HG03439 (cell line): ENCODE results near the gene ADGRA1.
"Not testable (repeated sequence)": the region's sequence is repeated elsewhere in the genome, so short reads cannot be mapped to it uniquely, and the experiment has no call there.

Experiments
- ATAC-seq: cut with Tn5 transposase; IDR thresholded peaks from one replicate; pipeline ENCODE4 v1.9.1; 2021; ENCODE audit warnings: mild to moderate bottlenecking, moderate library complexity; ENCODE audit not compliant: unreplicated experiment

The ADGRA1 gene

DNA sequence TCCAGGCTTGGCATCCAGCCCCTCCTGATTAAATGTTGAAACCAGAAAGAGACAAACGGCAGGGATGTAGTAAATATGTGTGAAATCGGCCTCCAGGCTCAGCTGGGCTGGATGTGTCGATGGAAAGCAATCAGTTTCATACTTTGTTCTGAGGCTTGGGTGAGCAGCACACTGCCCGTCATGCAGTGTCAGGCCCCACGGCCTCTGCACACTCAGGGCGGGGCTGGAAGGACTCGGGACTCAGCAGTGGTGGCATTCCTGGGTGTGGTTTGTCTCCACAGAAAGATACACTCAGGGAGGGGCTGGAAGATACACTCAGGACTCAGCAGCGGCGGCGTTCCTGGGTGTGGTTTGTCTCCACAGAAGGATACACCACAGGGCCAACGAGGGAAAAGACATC, 22.0 kb downstream of the ADGRA1 start:
- no peak for ATAC-seq

DNA sequence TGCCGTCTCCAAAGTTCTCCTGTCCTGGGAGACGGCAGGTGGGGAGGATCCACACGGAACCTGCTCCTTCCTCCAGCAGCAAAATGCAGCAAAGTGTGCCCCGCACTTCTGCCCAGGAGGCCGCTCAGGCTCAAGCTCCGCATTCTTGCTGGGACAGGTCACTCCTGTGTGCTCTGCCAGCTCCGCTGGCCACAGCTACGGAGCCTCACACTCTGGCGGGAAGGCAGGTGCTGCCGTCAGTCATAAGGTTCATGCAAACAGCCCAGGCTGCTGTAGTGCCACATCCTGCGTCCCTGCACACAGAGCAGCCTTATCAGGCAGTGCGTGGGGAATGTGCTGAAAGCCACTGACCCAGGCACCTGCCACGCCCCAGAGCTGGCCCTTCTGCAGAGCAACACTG, 22.4 kb downstream of the ADGRA1 start:
- no peak for ATAC-seq

DNA sequence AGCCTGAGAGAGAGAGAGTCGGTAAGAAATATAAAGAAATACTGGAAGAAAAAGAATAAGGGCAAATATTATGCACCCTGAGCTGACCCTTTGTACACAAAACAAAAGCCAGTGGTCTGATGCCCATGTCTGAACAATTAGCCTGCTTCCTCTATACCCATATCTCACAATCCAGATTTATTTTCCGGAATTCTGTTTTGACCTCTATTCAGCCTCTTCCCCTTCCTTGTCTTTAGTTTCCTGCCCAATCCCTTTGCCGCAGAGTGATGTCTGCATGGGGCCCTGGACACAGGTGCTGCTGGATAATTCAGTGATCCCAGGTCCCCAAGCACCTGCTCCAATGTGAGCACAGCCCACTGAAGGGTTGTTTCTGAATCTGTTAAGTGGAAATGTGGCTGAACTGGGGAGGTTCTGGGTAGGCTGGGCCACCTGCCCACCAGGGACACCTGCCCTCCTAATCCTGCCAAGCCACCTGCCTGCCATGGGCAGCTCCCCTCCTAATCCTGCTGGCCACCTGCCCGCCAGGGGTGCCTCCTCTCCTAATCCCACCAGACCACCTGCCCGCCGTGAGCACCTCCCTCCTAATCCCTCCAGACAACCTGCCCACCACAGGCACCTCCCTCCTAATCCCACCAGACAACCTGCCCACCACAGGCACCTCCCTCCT, 23.0 kb downstream of the ADGRA1 start:
- no peak for ATAC-seq

DNA sequence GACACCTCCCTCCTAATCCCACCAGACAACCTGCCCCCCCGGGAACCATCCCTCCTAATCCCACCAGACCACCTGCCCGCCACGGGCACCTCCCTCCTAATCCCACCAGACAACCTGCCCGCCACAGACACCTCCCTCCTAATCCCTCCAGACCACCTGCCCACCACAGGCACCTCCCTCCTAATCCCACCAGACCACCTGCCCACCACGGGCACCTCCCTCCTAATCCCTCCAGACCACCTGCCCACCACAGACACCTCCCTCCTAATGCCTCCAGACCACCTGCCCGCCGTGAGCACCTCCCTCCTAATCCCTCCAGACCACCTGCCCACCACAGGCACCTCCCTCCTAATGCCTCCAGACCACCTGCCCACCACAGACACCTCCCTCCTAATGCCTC, 23.9 kb downstream of the ADGRA1 start:
- not testable (repeated sequence) for ATAC-seq

DNA sequence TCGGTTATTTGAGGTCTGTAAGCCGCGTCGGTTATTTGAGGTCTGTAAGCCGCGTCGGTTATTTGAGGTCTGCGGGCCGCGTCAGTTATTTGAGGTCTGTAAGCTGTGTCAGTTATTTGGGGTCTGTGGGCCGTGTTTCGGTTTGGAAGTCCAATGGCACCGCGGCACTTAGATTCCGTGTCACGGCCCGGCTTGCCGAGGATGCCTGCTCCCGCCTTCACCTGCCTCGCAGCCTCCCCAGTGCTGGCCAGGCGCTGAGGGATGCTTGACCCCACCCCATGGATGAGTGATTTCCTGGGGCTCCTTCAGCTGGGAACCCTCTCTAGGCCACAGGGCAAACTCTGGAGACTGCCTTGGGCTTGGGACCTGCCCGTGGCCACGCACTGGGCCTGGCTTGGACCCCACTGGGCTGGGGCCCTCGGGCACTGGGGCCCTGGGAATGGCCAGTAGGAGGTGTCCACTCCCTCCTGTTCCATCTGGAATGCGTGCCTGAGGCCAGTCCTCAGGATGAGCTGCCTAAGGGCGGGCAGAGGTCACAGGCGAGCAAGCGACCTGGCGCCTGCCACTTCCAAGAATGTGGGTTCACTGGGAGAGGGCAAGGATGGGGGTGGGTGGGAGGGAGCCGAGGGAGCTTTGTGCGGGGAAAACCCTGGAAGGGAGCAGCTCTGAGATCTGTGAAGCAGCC, 25.6 kb downstream of the ADGRA1 start:
- no peak for ATAC-seq

DNA sequence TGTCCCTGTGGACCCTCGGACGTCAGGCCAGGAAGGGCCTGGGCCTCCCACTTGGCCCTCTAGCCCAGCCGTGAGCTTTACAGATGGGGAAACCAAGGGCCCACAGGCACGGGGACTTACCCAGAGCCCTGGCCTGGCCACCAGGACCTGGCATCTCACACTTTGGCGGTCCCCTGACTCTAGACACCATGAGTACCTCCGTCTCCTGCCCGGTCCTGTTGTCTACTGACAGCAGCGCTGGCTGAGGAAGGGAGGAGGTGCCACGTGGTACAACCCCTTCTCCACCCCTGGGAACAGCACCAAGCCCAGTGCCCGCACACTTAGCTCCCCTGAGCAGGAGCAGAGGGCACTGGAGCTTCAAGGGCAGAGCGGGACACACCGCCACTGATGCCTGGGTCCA, 26.1 kb downstream of the ADGRA1 start:
- ATAC-seq = no peak

DNA sequence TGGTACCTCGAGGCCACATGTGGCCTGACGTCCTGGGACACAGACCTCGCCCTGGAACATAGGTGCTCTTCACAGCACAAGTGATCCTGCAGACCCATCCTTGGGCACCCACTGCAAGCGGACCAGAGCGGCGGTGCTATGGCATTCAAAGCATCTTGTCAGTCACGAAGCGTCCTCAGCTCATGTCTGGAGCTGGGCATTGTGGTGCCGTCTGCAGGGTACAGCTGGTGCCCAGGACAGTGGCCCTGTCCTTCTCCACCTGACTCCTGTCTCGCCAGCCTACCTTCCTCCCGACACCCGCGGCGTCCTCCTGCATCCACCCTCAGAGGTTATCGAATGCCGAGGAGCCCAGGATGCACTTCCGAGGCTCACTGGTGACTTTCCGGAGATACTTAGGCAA, 26.5 kb downstream of the ADGRA1 start:
- no peak for ATAC-seq

DNA sequence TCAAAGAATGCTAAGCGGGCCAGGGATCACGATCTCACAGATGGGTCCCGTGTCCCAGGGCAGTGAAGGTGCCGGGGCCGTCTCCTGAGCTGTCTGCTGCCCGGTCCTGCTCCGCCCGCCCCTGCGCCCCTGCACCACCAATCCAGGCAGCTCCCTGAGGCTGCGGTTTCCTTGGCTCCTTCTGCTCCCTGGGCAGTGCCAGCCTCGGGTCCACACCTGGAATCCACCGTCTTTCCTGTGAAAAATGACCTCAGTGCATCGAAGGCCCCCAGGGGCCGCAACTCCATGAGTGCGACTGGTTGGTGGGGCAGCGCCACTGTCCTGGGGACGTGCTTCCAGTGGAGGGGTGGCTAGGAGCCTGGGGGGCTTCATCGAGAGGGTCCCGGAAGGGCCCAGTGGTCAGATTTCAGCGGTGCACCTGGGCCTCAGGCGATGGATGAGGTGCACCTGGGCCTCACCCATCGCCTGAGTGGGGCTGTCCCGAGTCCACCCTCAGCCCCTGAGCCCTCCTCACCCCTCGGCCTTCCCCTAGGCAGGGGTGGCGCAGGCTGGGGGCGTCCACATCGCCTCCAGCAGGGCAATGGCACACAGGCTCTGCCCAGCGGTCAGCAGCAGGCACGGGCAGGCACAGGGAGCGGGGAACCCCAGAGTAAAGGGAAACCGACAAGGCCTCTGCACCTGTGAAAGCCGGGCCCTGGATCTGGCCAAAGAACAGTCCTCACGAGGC, 27.2 kb downstream of the ADGRA1 start:
- no peak for ATAC-seq

DNA sequence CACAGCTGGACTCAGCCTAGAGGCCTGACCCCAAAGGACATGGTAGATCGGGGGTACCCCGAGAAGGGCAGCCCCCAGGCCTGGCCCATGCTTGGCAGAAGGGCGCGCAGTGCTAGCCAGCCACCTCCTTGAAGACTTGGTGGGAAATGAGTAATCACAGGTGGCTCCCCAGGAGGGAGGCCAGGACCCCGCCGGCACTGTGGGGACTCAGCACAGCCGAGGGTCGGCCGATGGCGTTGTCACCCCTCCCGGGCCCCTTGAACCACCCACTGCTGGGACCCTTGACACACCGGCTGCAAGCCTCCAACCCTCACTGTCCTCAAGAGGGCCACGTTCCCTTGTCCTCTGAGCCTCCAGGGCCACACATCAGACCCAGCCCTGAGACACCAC, 27.7 kb downstream of the ADGRA1 start:
- no peak for ATAC-seq

DNA sequence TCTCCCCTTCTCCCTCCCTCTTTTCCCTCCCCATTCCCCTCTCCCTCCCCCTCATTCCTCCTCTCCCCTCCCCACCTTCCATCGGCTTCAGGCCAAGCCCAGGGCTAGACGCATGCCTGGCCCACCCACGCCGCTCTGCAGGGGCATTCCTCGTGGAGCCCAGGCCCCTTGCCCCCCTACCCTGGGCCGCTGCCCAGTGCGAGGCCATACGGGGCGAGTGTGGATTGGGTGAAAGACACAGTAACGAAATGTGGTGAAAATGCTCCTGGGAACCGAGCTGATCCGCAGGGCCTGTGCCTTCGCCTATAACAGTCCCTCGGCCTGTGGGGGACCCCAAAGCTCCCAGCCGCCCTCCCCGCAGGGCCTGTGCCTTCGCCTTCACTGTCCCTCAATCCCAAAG, 28.3 kb downstream of the ADGRA1 start:
- no peak for ATAC-seq

DNA sequence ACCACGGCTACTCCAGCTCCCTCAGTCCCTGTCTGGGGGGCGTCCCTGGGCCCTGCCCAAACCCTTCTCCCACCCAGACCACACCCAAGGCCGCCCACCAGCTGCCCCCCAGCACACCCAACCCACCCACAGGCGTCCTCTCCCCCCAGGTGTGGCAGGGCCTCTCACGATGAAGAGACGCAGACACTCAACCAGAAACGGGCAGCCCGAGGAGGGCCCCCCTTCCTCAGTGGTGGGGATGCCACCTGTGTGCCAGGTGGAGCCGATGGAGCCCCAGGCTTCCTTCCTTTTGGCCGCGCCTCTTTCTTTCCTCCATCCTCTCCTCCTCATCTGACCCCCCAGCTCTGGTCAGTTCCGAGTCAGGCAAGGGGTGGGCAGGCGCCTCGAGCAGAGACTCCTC, 28.7 kb downstream of the ADGRA1 start:
- ATAC-seq = no peak

DNA sequence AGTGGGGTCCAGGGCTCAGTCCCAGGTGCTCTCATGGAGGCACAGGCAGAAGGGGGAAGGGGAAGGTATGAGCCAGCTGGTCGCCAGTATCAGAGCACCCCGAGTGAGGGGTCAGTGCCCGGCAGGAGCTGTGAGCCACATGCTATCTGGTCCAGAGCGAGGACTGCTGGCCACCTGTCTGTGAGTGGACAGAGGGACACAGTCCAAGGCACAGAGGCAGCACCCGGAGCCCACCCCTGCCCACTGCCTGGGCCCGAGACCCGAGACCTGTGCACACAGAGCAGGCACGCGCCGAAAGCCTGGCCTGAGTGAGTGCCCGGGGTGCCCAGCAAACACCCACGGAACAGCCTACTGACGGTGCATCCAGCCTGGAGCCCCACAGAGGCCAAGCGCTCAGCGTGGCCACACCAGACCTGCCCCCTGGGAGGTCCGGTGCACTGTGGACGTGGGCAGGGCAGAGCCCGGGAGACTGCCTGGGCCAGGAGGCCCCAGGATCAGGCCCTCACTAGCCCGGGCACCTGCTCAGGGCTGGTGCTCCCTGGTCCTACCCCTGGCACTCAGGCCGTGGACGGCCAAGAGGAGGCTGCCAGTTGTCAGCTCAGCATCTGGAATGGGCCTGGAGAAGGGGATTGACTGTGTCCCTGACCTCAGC, 29.4 kb downstream of the ADGRA1 start:
- ATAC-seq = no peak

DNA sequence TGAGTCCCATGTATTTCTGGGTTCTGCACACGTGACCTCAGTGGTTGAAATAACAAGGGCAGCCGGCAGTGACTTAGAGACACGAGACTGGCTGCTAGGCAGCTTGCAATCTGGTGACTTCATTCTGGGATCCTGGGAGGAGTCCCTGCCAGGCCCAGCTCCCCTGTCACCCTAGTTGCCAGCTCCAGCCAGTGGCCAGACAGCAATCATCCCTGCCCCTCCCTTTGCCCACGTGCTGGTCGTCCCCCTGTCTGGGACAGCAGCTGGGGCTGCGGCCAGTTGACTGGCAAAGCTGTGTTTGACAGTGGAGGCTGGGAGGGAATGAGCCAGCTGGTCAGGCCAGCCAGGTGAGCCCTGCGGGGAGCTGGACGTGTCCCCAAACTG, 30.0 kb downstream of the ADGRA1 start:
- ATAC-seq = no peak

DNA sequence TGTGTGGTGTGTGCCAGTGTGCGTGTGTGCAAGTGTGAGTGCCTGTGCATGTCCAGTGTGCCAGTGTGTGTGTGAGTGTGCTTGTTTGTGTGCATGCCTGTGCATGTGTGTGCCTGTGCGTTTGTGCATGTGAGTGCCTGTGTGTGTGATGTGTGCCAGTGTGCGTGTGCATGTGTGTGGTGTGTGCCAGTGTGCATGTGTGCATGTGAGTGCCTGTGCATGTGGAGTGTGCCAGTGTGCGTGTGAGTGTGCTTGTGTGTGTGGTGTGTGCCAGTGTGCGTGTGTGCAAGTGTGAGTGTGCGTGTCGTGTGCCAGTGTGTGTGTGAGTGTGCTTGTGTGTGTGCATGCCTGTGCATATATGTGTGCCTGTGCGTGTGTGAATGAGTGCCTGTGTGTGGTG, 33.8 kb downstream of the ADGRA1 start:
- no peak for ATAC-seq

DNA sequence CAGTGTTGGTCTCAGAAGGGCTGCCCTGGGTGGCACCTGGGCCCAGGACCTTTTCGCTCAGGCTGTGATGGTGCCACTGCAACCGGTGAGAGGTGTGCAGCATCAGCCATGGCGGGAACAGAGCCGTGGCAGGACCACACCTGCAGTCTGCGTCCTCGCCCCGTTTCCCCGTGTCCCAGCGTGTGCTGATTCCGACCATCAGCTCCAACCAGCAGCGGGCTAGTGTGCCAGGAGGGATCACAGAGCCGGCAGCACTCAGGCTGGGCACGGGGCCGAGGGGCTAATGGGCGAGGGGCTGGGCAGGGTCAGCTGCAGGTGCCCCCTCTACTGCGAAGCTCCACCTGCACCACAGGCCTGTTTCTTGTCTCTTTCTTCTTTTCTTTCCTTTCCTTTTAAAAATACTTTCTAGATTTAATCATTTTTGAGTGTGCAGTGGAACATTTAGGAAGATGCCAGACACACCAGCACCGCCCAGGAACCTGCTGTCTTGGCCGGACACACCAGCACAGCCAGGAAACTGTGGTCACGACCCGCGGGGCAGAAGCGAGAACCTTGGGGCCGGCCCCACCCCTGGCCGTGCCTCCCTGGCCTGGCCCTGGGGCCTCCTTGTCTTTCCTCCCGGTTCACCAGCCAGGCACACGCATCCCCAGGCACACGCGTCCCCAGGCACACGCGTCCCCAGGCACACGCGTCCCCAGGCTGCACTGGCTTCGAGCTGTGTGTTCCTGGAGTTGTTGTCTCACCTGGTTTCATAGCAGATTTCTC, 34.6 kb downstream of the ADGRA1 start:
- no peak for ATAC-seq

DNA sequence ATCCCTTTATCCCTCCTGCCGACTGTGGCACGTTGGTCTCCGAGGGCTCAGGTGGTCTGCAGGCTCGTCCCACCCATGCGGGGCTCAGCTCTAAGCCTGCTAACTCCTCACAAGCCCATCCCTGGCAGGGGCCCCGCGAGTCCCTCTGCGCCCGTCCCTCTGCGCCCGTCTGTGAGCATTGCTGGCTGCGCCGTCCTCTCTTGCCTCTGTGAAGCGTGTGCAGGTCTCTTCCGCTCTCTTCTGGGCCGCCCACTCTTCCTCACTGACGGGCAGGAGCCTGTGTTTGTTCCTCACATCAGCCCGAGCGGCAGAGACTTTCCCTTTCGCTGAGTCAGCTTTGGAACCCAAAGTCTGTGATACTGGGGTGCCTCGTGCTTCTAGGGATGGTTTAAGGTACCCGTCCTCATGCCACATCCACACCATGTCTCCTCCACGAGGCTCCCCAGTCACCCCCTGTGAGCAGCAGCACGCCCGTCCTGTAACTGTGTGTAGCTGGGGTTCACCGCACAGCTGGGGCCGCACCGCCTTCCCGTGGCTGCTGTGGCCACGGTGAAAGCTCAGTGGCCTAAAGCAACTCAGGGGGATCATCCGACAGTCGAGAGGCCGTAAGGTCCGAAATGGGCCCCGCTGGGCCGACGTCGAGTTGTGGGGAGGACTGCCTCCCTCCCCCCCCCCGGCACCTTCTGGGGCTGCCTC, 35.5 kb downstream of the ADGRA1 start:
- ATAC-seq = no peak

DNA sequence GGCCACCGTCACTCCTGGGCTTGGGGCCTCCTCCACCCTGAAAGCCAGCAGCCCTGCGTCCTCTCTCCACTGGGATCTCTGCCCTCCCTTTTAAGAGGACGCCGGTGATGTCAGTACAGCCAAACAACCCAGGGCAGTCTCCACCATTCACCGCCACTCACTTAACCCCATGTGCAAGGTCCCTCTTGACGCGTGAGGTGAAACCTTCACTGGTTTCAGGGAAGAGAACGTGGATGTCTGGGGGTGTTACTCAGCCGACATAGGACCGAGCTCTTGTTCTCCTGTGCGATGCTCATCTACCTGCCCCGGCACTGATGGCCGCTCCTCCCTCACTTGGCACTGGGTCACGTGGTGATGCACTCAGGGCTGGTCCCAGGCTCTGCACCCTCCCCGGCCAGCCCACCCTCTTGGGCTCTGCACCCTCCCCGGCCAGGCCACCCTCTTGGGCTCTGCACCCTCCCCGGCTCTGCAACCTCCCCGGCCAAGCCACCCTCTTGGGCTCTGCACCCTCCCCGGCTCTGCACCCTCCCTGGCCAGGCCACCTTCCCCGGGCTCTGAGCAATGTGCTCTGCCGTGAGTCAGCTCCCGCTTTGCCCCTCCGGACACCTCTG, 36.1 kb downstream of the ADGRA1 start:
- ATAC-seq = no peak

DNA sequence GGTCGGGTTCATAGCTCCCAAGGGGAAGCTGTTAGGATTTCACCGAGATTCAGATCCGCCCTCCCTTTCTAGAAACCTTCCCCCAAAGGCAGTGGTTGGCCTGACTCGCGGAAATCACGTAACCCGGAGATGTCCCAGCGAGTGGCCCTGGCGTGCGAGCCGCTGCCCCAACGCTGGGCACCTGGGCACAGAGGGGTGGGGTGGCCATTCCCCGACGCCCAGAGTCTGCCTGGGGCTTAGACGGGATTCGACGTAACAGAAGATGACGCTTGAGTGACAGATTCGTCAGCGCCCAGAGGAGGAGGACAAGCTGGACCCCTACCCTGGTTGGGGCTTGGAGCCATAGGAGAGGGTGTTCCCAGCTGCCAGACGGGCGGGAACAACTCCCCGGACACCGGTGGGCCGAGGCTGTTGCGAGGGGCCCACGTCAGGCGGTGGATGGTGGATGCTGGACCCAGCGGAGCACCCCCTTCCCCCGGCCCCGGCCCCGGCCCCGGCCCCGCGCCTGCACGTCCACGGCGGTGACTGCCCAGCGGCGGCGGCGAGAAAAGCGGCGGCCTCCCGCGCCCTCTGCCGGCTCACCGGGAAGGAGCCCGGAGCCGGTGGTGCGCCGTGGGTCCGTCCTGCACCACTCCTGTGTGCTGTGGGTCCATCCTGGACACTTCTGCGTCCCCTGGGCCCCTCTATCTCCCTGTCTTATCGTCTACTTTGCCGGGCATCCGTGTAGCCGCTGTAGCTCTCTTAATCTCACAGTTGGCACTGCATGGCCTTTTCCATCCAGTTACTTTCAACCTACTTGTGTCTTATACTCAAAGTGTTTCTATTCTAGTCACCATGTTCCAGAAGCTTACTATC, 36.9 kb downstream of the ADGRA1 start:
- no peak for ATAC-seq

DNA sequence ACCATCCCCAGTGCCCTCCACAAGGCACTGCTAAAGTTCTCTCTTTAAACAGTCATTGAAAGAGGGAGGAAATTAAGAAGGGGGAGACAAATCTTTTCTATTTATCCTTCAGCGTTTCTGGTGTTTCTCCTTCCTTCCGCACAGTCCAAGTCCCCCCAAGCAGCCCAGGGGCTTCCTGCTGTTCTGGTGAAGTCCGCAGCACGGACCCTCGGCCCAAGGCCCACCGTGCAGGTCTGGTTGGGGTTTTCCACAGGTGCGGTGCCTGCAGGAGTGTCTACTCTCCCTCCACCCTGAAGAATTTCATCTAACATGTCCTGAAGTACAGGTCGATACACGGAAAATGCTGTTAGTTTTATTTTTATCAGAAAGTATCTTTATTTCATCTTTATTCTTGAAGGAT, 38.2 kb downstream of the ADGRA1 start:
- no peak for ATAC-seq
